B cell (primary cell): ENCODE results near the gene HTRA2. TPM values are rescaled to one million over a fixed set of nuclear protein-coding genes. Genes with fewer than 3 reads are reported as not detected.
A peak's percentile ranks its signal among the peaks of the same experiment; 100 is the strongest.

Experiments used
- ATAC-seq: fragments of 200-7000 bp; cut with Tn5 transposase; one replicate; pipeline ENCODE4 v1.10.0; 2021; ENCODE audit warnings: low read depth, mild to moderate bottlenecking, moderate number of reproducible peaks, moderate library complexity
- CTCF ChIA-PET: fragments of 350-600 bp; sonication (Branson Sonifier 250); formaldehyde crosslinking; loops from one replicate; lab custom pipeline; 2021; ENCODE audit warnings: antibody characterized with exemption, inconsistent platforms; lab: Charles Lee
- POLR2A ChIA-PET: fragments of 350-600 bp; sonication (Branson Sonifier 250); formaldehyde crosslinking; loops from one replicate; lab custom pipeline; 2021; ENCODE audit warnings: antibody characterized with exemption; lab: Charles Lee
- DNase-seq: peaks from one replicate; pipeline ENCODE4 v3.0.0; 2013
- H2AFZ ChIP-seq: 2 replicates; pipeline ENCODE4 v1.6.1; 2012; ENCODE audit warnings: mild to moderate bottlenecking, low read depth, low read length; ENCODE audit not compliant: insufficient read depth, poor library complexity, severe bottlenecking
- H3K27ac ChIP-seq, 2 donors: 1 replicate in 1 of 2; 2 replicates in 1 of 2; pipeline ENCODE4 v1.5.1; 2012 to 2013; ENCODE audit warnings: low read length in 2 of 2, mild to moderate bottlenecking in 2 of 2, moderate library complexity in 1 of 2
- H3K27me3 ChIP-seq, 4 experiments: fragments of 200-600 bp in 1 of 4; sonication (generic) in 1 of 4; replicated peaks in 1 of 4; 1 replicate in 2 of 4; 2 replicates in 2 of 4; pipeline versions ENCODE4 v1.6.1 to v1.7.0; 2013 to 2016; ENCODE audit warnings: low read length in 3 of 4, mild to moderate bottlenecking in 2 of 4, mixed read lengths in 1 of 4, moderate library complexity in 1 of 4; ENCODE audit not compliant: insufficient read depth in 4 of 4, control insufficient read depth in 3 of 4; ENCODE audit errors: control extremely low read depth in 1 of 4
- H3K36me3 ChIP-seq, 2 experiments: replicated peaks in 1 of 2; 1 replicate in 1 of 2; 2 replicates in 1 of 2; pipeline versions ENCODE4 v1.6.1 to v1.7.1; 2013; ENCODE audit warnings: low read length in 1 of 2; ENCODE audit not compliant: insufficient read depth in 2 of 2, control insufficient read depth in 1 of 2; ENCODE audit errors: control extremely low read depth in 1 of 2, extremely low read depth in 1 of 2
- H3K4me1 ChIP-seq, 2 donors: fragments of 200-600 bp in 1 of 2; sonication (generic) in 1 of 2; 1 replicate in 1 of 2; 2 replicates in 1 of 2; pipeline versions ENCODE4 v1.5.1 to v1.6.1; 2013 to 2017; ENCODE audit warnings: low read length in 2 of 2; ENCODE audit not compliant: control insufficient read depth in 2 of 2, insufficient read depth in 2 of 2
- H3K4me2 ChIP-seq: replicated peaks from 2 replicates; pipeline ENCODE3; 2012; ENCODE audit warnings: mild to moderate bottlenecking, low read depth, low read length; ENCODE audit not compliant: poor library complexity, severe bottlenecking
- H3K4me3 ChIP-seq, 5 experiments: fragments of 200-600 bp in 1 of 5; sonication (generic) in 1 of 5; 1 replicate in 3 of 5; 2 replicates in 2 of 5; pipeline versions ENCODE4 v1.5.1 to v1.7.0; 2011 to 2016; ENCODE audit warnings: low read length in 4 of 5, mild to moderate bottlenecking in 4 of 5, low read depth in 2 of 5, control low read depth in 1 of 5, moderate library complexity in 1 of 5; ENCODE audit not compliant: insufficient read depth in 1 of 5; ENCODE audit errors: control extremely low read depth in 1 of 5, extremely low read depth in 1 of 5
- H3K79me2 ChIP-seq: fragments of 200-600 bp; sonication (generic); one replicate; pipeline ENCODE4 v1.6.0; 2016; ENCODE audit warnings: low read length; ENCODE audit not compliant: control insufficient read depth, insufficient read depth
- H3K9ac ChIP-seq: fragments of 200-600 bp; sonication (generic); 2 replicates; pipeline ENCODE4 v1.6.1; 2017; ENCODE audit warnings: mild to moderate bottlenecking, low read length, moderate library complexity
- H3K9me3 ChIP-seq, 3 donors: one replicate each; pipeline versions ENCODE4 v1.6.1 to v1.7.1; 2013; ENCODE audit warnings: low read length in 2 of 3; ENCODE audit not compliant: control insufficient read depth in 2 of 3, insufficient read depth in 1 of 3; ENCODE audit errors: control extremely low read depth in 1 of 3
- H4K20me1 ChIP-seq: 2 replicates; pipeline ENCODE4 v1.6.0; 2012; ENCODE audit warnings: mild to moderate bottlenecking, low read length; ENCODE audit not compliant: insufficient read depth, control insufficient read depth, poor library complexity, severe bottlenecking
- H3K27ac Mint-ChIP-seq: one replicate; pipeline ENCODE4 v1.8.0; 2021; ENCODE audit warnings: mixed read lengths
- H3K27me3 Mint-ChIP-seq: one replicate; pipeline ENCODE4 v1.8.0; 2021; ENCODE audit warnings: mixed read lengths
- H3K4me1 Mint-ChIP-seq: one replicate; pipeline ENCODE4 v1.8.0; 2021; ENCODE audit warnings: mixed read lengths
- H3K4me3 Mint-ChIP-seq: one replicate; pipeline ENCODE4 v1.8.0; 2021; ENCODE audit warnings: mixed read lengths
- H3K9me3 Mint-ChIP-seq: one replicate; pipeline ENCODE4 v1.8.0; 2022; ENCODE audit warnings: mixed read lengths; ENCODE audit not compliant: insufficient read depth
- EZH2 ChIP-seq: IDR thresholded peaks from 2 replicates; pipeline ENCODE4 v1.6.1; 2012; ENCODE audit warnings: borderline replicate concordance, low read depth, mild to moderate bottlenecking, moderate library complexity, low read length; ENCODE audit not compliant: insufficient read depth, poor library complexity, severe bottlenecking
- WGBS: methylation state at CpG from one replicate; pipeline ENCODE4 v1.1.5; 2013; ENCODE audit warnings: missing lambda C conversion rate; ENCODE audit not compliant: insufficient coverage; 5-methylcytosine and 5-hydroxymethylcytosine counted together
- intact Hi-C: fragments of 100-400 bp; cut with micrococcal nuclease; formaldehyde crosslinking; loops from one replicate; pipeline ENCODE4 v1.10.0; 2022
- polyA plus RNA-seq: library from polyadenylated mRNA; depleted of rRNA; stranded (reverse); fragments of >200 nt; gene quantifications from 2 replicates; pipeline ENCODE4 v1.2.3, GENCODE V29; 2012
- total RNA-seq, 2 donors: library from RNA; stranded (reverse); fragments of 120-200 nt in 1 of 2; gene quantifications; 1 replicate in 1 of 2; 2 replicates in 1 of 2; pipeline versions ENCODE4 v1.2.3 to v1.2.4, GENCODE V29; 2013 to 2022
- TF ChIP-seq, protein P1 (sequence below): fragments of 200-600 bp; IDR thresholded peaks from one replicate; pipeline ENCODE4 v1.8.0; 2022; ENCODE audit warnings: antibody characterized with exemption, mild to moderate bottlenecking

HTRA2 gene
- total and polyA plus RNA-seq, 2 donors (not counting 1 experiment from before 2014, with no cell fraction given), result 52.8 to 111 TPM

DNA sequence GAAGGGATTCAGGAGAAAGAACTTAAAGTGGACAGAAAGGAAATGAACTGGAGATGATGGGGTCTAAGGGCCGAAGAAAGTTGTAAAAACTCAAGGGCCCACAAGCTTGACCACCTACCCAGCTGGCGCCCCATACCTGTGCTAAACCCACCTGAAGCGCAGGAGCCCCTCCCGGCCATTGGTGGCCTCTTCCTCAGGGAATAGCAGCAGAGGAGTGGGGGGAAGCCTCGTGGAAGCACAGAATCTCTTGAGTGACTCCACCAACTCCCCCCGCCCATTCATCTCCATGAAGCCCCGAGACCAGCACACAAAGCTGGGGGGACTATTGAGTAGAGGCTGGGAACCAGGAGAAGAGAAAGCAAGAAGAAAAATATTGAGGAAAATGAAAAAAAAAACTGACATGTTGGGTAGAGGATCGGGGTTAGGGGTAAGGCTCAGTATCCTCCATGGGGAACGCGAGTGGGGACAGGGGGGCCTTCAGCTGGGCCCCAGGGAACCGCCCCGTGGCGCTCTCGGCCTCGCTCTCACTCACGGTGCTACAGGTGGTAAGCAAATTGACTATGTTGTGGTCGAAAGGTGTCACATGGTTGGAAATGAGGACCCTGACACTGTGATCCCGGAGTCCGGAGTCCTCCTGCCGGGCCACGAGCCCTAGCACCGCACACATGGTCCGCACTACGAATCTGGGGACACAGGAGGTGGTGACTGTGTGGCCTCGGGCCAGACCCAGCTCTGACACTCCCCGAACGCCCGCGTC lies 955 bp upstream of the HTRA2 start:
- WGBS, result 16% methylated on average over 26 of the region's 29 CpGs
- Histone ChIP-seq H3K4me1 (peaks cover 39 to 49% of the 10 kb centered on the region in 2 donors), H2AFZ (peak overlapping the region; percentile 81), H3K4me3 (peak overlapping the region; percentile 62 to 98 (median 70)), H4K20me1 (peaks cover 17% of the 10 kb centered on the region), H3K36me3 (peaks cover 0 to 47% of the 10 kb centered on the region in 2 experiments), H3K4me2 (peak overlapping the region; percentile 95), H3K9me3 (no peaks in the 10 kb centered on the region), H3K9ac (peak overlapping the region; percentile 78), H3K79me2 (peaks cover 31% of the 10 kb centered on the region), H3K27me3 (no peaks in the 10 kb centered on the region), H3K27ac (peak overlapping the region; percentile 84 to 90)
- Mint-ChIP-seq H3K4me1 (peaks cover 43% of the 10 kb centered on the region), H3K27ac (peak overlapping the region; percentile 96), H3K9me3 (no peaks in the 10 kb centered on the region), H3K27me3 (no peaks in the 10 kb centered on the region), H3K4me3 (peak overlapping the region; percentile 97)
- no peak for TF ChIP-seq EZH2
- TF ChIP-seq, protein P1, sequence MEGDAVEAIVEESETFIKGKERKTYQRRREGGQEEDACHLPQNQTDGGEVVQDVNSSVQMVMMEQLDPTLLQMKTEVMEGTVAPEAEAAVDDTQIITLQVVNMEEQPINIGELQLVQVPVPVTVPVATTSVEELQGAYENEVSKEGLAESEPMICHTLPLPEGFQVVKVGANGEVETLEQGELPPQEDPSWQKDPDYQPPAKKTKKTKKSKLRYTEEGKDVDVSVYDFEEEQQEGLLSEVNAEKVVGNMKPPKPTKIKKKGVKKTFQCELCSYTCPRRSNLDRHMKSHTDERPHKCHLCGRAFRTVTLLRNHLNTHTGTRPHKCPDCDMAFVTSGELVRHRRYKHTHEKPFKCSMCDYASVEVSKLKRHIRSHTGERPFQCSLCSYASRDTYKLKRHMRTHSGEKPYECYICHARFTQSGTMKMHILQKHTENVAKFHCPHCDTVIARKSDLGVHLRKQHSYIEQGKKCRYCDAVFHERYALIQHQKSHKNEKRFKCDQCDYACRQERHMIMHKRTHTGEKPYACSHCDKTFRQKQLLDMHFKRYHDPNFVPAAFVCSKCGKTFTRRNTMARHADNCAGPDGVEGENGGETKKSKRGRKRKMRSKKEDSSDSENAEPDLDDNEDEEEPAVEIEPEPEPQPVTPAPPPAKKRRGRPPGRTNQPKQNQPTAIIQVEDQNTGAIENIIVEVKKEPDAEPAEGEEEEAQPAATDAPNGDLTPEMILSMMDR, result peak; percentile 1
- ATAC-seq (peak; percentile 0), DNase-seq (no peak)
- ChIA-PET POLR2A (interaction anchor here (1.0 to 2.7 kb wide), 11 partner anchors 10 to 347 kb away, joined by 3 to 19 read pairs (median 7); partner anchors contain the start of genes CCDC142, INO80B, MRPL53 and PCGF1), CTCF (interaction anchor here (1.0 to 9.6 kb wide), 6 partner anchors 16 to 137 kb away, joined by 3 to 71 read pairs (median 24); partner anchors contain the start of genes CCDC142, PCGF1 and TTC31)
- intact Hi-C loops, result loop anchor here (1.0 to 5.0 kb wide), 9 partner anchors 21 to 1296 kb away; partner anchors contain the start of genes C2orf81, CCT7, INO80B and MRPL53
